Thymus (tissue), 14 donors: ENCODE data around the gene BORCS5. TPM values are rescaled to one million over a fixed set of nuclear protein-coding genes. Genes with fewer than 3 reads are reported as not detected.
"Not testable (repeated sequence)": the region's sequence is repeated elsewhere in the genome, so short reads cannot be mapped to it uniquely, and the experiment has no call there.

Source experiments
- DNase-seq, 9 donors: peaks; one replicate each; pipeline ENCODE4 v3.0.0-alpha.2; 2013; ENCODE audit warnings: low spot score in 9 of 9, low read depth in 6 of 9, missing footprints in 1 of 9
- H3K27ac ChIP-seq, 2 donors: one replicate each; pipeline ENCODE4 v1.5.1; 2013; ENCODE audit warnings: control low read depth in 1 of 2, low read depth in 1 of 2, low read length in 1 of 2, mild to moderate bottlenecking in 1 of 2, moderate library complexity in 1 of 2
- H3K27me3 ChIP-seq, 2 donors: one replicate each; pipeline ENCODE4 v1.5.1; 2013; ENCODE audit warnings: low read length in 1 of 2; ENCODE audit not compliant: control insufficient read depth in 2 of 2, insufficient read depth in 1 of 2
- H3K36me3 ChIP-seq, 2 donors: one replicate each; pipeline ENCODE4 v1.5.1; 2013; ENCODE audit warnings: low read length in 1 of 2, mild to moderate bottlenecking in 1 of 2, moderate library complexity in 1 of 2; ENCODE audit not compliant: control insufficient read depth in 2 of 2, insufficient read depth in 2 of 2
- H3K4me1 ChIP-seq, 2 donors: one replicate each; pipeline ENCODE4 v1.5.1; 2013; ENCODE audit warnings: low read length in 2 of 2; ENCODE audit not compliant: control insufficient read depth in 2 of 2, insufficient read depth in 2 of 2
- H3K4me3 ChIP-seq, 2 donors: one replicate each; pipeline ENCODE4 v1.5.1; 2013; ENCODE audit warnings: low read length in 2 of 2, control low read depth in 1 of 2, mild to moderate bottlenecking in 1 of 2
- H3K9me3 ChIP-seq, 2 donors: one replicate each; pipeline ENCODE4 v1.5.1; 2013; ENCODE audit warnings: low read length in 1 of 2, mild to moderate bottlenecking in 1 of 2; ENCODE audit not compliant: control insufficient read depth in 2 of 2, insufficient read depth in 1 of 2
- WGBS: extraction: QIAGEN DNeasy Blood & Tissue Kit; methylation state at CpG from one replicate; pipeline ENCODE4 v1.1.7; 2013; 5-methylcytosine and 5-hydroxymethylcytosine counted together
- long read RNA-seq, 10 donors: transcript quantifications; one replicate each; lab custom pipeline, GENCODE V29; 2026
- polyA plus RNA-seq: library from polyadenylated mRNA; stranded (reverse); fragments of 200-250 nt; gene quantifications from one replicate; pipeline ENCODE4 v1.2.3, GENCODE V29; 2013
- total RNA-seq: library from RNA; stranded (reverse); fragments of 120-200 nt; gene quantifications from one replicate; pipeline ENCODE4 v1.2.4, GENCODE V29; 2013
- donor health status: healthy.

The BORCS5 gene
- total RNA-seq (6.0 TPM), polyA plus RNA-seq (7.0 TPM)
- long read RNA-seq, donor 1, full-length matches to known transcripts, result 1 of 1 reads
- long read RNA-seq, donor 1, partial matches to known transcripts, result 0 of 1 reads
- long read RNA-seq, donor 1, other reads (novel, unspliced or antisense), result 0 of 1 reads
- long read RNA-seq, donor 2, result 0 reads
- long read RNA-seq, donor 3, full-length matches to known transcripts, result 6 of 11 reads
- long read RNA-seq, donor 3, partial matches to known transcripts, result 5 of 11 reads
- long read RNA-seq, donor 3, other reads (novel, unspliced or antisense), result 0 of 11 reads
- long read RNA-seq, donor 4, partial matches to known transcripts, result 0 of 2 reads
- long read RNA-seq, donor 4, other reads (novel, unspliced or antisense), result 0 of 2 reads
- long read RNA-seq, donor 5, full-length matches to known transcripts, result 11 of 11 reads
- long read RNA-seq, donor 5, partial matches to known transcripts, result 0 of 11 reads
- long read RNA-seq, donor 5, other reads (novel, unspliced or antisense), result 0 of 11 reads
- long read RNA-seq, donor 6, full-length matches to known transcripts, result 6 of 6 reads
- long read RNA-seq, donor 6, partial matches to known transcripts, result 0 of 6 reads
- long read RNA-seq, donor 6, other reads (novel, unspliced or antisense), result 0 of 6 reads
- long read RNA-seq, donor 7, full-length matches to known transcripts, result 3 of 3 reads
- long read RNA-seq, donor 7, partial matches to known transcripts, result 0 of 3 reads
- long read RNA-seq, donor 7, other reads (novel, unspliced or antisense), result 0 of 3 reads
- long read RNA-seq, donor 8, full-length matches to known transcripts, result 4 of 4 reads
- long read RNA-seq, donor 8, partial matches to known transcripts, result 0 of 4 reads
- long read RNA-seq, donor 8, other reads (novel, unspliced or antisense), result 0 of 4 reads
- long read RNA-seq, donor 9, full-length matches to known transcripts, result 4 of 4 reads
- long read RNA-seq, donor 9, partial matches to known transcripts, result 0 of 4 reads
- long read RNA-seq, donor 9, other reads (novel, unspliced or antisense), result 0 of 4 reads
- long read RNA-seq, donor 10, full-length matches to known transcripts, result 4 of 4 reads
- long read RNA-seq, donor 10, partial matches to known transcripts, result 0 of 4 reads
- long read RNA-seq, donor 10, other reads (novel, unspliced or antisense), result 0 of 4 reads

GRCh38 chr12:12356896-12357718 lies at the start of gene BORCS5:
Gene BORCS5 (plus strand): TSS chr12:12357078. CDS start chr12:12357452, 374 bp downstream.
- Histone ChIP-seq H3K27ac (peak within 1 kb of the TSS; percentile 86 to 97), H3K36me3 (peaks cover 0 to 5% of the 10 kb centered on the region in 2 donors), H3K4me3 (peak within 1 kb of the TSS; percentile 67 to 93), H3K4me1 (peaks cover 7 to 17% of the 10 kb centered on the region in 2 donors), H3K9me3 (peaks cover 0 to 1% of the 10 kb centered on the region in 2 donors), H3K27me3 (no peaks in the 10 kb centered on the region)
- WGBS, result under 1% methylated on average over 72 of the region's 72 CpGs
- DNase-seq, result peak; percentile 92 to 99 (median 96)

- not testable (repeated sequence) for H3K27me3 ChIP-seq, H3K9me3 ChIP-seq, DNase-seq, H3K27ac ChIP-seq, H3K36me3 ChIP-seq, H3K4me1 ChIP-seq, H3K4me3 ChIP-seq
- 94% methylated on average over 10 of the region's 10 CpGs for WGBS
Observed at GRCh38 chr12:12310695-12311094, 46.2 kb upstream of the BORCS5 start.

- no peak for DNase-seq
- no peak overlapping the region for H3K4me3 ChIP-seq
Observed at GRCh38 chr12:12315838-12316237, 41.0 kb upstream of the BORCS5 start.

GRCh38 chr12:12319451-12320183 lies 37.3 kb upstream of the BORCS5 start:
- Histone ChIP-seq H3K4me1 (no peaks in the 10 kb centered on the region), H3K27me3 (no peaks in the 10 kb centered on the region), H3K27ac (peak overlapping the region in 1 of 2 donors; percentile 51), H3K4me3 (no peak overlapping the region), H3K36me3 (no peaks in the 10 kb centered on the region), H3K9me3 (no peaks in the 10 kb centered on the region)
- WGBS, result 93% methylated on average over 9 of the region's 9 CpGs
- DNase-seq, result no peak

More at GRCh38 chr12:12315838-12316237, 41.0 kb upstream of the BORCS5 start:
- no peaks in the 10 kb centered on the region for H3K9me3 ChIP-seq
- no peaks in the 10 kb centered on the region for H3K4me1 ChIP-seq
- H3K36me3 ChIP-seq, result no peaks in the 10 kb centered on the region
- no peaks in the 10 kb centered on the region for H3K27me3 ChIP-seq
- no peak overlapping the region for H3K27ac ChIP-seq

GRCh38 chr12:12323118-12323517 lies 33.8 kb upstream of the BORCS5 start:
- H3K4me1 ChIP-seq, result no peaks in the 10 kb centered on the region
- H3K27ac ChIP-seq, result no peak overlapping the region
- H3K9me3 ChIP-seq, result no peaks in the 10 kb centered on the region
- DNase-seq, result no peak
- no peaks in the 10 kb centered on the region for H3K36me3 ChIP-seq
- no peak overlapping the region for H3K4me3 ChIP-seq
- 81% methylated on average over 4 of the region's 4 CpGs for WGBS
- H3K27me3 ChIP-seq, result no peaks in the 10 kb centered on the region

GRCh38 chr12:12323591-12323990 lies 33.3 kb upstream of the BORCS5 start:
- Histone ChIP-seq H3K27ac (no peak overlapping the region), H3K36me3 (no peaks in the 10 kb centered on the region), H3K4me3 (no peak overlapping the region), H3K4me1 (no peaks in the 10 kb centered on the region), H3K27me3 (no peaks in the 10 kb centered on the region), H3K9me3 (no peaks in the 10 kb centered on the region)
- no peak for DNase-seq
- 93% methylated on average over 9 of the region's 9 CpGs for WGBS

GRCh38 chr12:12326262-12326661 lies 30.6 kb upstream of the BORCS5 start:
- Histone ChIP-seq H3K4me3 (no peak overlapping the region), H3K27me3 (no peaks in the 10 kb centered on the region), H3K9me3 (no peaks in the 10 kb centered on the region), H3K36me3 (no peaks in the 10 kb centered on the region), H3K27ac (no peak overlapping the region), H3K4me1 (no peaks in the 10 kb centered on the region)
- no peak for DNase-seq
- WGBS, result 96% methylated on average over 3 of the region's 3 CpGs

- Histone ChIP-seq H3K9me3 (no peaks in the 10 kb centered on the region), H3K4me3 (no peak overlapping the region), H3K27me3 (no peaks in the 10 kb centered on the region), H3K4me1 (no peaks in the 10 kb centered on the region), H3K27ac (no peak overlapping the region), H3K36me3 (no peaks in the 10 kb centered on the region)
- 6% methylated on average over 1 of the region's 1 CpG for WGBS
- peak in 7 of 9 donors; percentile 41 to 81 (median 57) for DNase-seq
Observed at GRCh38 chr12:12327802-12328201, 29.1 kb upstream of the BORCS5 start.
